UCSD-AML1 (cell line): ENCODE data around the gene RYR2.

Experiments
- DNase-seq: peaks from one replicate; lab custom pipeline; 2025; ENCODE audit not compliant: unreplicated experiment; lab: John Stamatoyannopoulos, UW

The RYR2 gene

GRCh38 chr1:237187842-237188241, 145.9 kb downstream of the RYR2 start:
- DNase-seq, result no peak

DNA sequence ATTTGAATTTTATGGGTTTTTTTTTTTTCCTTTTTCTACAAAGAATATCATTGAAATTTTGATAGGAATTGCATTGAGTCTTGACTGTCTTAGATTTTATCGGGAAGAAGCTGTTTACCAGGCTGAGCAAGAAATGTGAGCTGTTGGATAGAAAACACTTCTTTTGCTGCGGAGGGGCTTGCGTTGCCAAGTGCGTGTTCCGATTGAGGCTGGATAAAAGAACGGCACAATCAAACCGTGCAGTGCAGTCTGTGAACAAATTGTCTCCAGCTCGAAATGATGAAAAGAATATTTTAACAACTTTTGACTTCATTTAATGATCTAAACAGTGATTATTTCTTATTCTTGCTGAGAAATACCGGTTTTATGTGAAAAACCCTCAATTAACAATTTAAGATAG, 149.4 kb downstream of the RYR2 start:
- no peak for DNase-seq

DNA sequence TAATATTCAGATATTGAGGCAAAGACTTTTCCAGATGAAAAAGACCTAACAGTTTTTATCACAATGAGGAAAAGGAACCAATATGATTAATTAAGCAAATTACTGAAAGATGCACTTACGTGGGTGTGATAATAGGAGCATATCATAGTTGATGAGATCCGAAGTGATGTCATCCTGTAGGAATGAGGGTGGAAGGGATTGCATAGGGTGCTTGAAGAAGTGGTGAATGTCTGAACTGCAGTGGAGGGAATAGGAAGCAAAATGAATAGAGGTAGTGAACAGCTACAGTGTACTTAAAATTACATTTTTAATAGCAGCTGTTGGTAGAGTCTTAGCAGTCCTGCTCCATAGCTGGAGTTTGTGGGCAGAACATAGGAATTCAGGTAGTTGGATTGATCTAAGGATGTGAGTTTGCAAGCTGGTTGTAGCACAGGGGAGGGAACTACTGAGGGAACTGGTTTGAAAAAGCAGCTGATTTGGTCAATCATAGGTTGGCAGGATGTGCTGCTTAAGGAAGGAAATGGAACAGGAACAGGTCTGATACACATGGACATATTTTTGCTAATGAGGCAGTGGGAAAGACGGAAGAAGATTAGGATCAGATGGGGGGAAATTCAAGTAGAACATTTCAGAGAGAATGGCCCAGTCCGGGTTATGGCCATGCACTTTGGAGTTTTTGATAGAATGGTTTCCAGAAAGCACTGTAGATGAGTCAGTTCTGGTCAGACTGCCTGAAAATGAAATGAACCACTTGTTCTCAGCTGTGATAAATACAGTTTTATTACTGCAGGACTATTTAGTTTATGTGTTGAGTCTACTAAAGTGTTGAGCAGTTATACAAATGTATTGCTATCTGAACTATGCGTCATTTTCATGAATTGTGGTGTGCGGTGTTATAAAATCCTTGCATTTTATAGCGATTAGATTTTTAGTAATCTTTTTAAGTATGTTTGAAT, 155.8 kb downstream of the RYR2 start:
- no peak for DNase-seq

- DNase-seq, result no peak
These were observed 157.0 kb downstream of the RYR2 start for GRCh38 chr1:237199026-237199425.

- no peak for DNase-seq
These were observed 159.2 kb downstream of the RYR2 start for GRCh38 chr1:237201155-237201554.

- no peak for DNase-seq
These were observed 162.9 kb downstream of the RYR2 start for GRCh38 chr1:237204841-237205240.

GRCh38 chr1:237205400-237206064, 163.5 kb downstream of the RYR2 start:
- DNase-seq, result no peak

- no peak for DNase-seq
These were observed 164.1 kb downstream of the RYR2 start for GRCh38 chr1:237206065-237206414.

DNA sequence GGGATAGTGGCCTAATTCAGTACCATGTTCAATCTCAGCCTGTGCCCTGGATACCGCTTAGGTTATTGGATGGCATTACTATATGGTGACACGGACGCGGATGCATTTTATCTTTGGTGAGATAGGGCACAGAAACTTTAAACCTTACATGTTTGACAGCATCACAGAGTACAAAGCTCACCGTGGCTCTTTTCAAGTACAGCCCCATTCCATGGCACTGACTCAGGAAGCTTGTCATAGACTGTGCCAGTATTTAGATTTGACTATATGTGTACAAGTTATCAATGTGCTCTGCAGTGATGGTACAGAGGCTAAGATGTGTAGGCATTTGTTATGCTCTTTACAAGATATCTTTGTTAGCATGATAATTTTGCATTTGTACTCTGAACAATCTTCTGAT, 169.0 kb downstream of the RYR2 start:
- no peak for DNase-seq

DNA sequence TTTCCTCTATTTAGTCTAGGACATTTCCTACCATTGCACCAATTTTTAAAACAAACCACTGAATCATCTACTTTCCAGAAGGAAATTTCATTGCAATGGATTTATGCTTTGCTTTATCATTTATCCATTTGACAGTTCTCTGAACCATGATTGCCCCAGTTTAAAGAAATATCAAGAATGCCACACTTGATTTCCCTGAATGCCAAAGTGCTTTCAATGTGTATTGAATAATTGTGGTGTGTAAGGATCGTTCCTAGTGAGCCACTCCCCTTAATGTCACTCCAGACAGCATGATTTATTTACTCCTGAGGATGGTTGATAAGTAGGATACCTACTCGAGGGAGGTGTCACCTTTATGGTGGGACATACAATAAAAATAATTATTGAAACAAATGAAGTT, 169.6 kb downstream of the RYR2 start:
- no peak for DNase-seq

DNA sequence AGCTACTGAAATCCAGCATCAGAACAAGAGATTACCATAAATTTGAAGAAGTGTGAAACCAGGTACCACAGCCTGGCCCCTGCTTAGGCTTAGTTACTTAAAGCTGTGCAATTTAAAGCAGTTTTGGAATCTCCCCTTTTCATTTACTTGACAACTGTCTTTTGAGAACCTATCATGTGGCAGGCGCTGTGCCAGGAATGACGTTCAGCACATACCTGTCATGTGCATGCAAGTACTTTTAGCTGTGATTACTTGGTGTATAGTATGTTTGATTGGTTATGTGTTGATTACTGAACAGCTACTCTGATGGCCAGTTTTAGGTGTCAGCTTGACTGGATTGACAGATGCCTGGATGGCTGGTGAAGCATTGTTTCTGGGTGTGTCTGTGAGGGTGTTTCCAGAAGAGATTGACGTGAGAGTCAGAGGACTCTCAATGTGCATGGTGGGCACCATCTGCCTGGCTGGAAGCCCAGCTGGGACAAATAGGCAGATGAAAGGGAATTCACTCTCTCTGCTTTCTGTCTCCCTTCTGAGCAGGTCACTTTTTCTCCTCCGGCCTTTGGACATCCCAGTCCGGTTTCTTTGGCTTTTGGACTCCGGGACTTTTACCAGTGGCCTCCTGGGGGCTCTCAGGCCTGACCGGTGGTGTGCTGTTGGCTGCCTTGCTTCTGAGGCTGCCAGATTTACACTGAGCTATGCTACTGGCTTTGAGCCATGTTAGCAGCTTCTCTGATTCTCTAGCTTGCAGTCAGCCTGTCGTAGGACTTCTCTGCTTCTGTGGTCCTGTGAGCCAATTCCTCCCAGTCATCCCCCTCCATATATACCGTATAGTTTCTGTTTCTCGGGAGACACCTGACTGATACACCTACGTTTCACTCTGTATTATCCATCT, 178.0 kb downstream of the RYR2 start:
- no peak for DNase-seq

GRCh38 chr1:237223419-237223818, 181.4 kb downstream of the RYR2 start:
- DNase-seq, result no peak

- no peak for DNase-seq
These were observed 184.4 kb downstream of the RYR2 start for GRCh38 chr1:237226177-237226944.

DNA sequence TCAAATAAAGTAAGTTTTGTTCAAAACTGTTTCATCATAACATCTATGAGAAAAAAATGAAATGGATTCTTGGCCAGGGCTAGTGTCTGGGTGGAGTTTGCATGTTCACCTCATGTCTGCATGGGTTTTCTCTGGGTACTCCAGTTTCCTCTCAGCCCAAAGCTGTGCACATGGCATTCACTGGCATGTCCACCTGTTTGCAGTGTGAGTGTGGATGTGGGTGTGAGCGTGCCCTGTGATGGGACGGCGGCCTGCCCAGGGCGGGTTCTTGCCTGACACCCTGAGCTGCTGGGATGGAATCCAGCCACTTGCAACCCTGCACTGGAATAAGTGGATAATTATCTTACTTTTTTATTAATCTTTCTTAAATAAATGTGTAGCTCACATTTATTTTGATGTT, 185.5 kb downstream of the RYR2 start:
- DNase-seq, result no peak

GRCh38 chr1:237228421-237228820, 186.4 kb downstream of the RYR2 start:
- DNase-seq, result no peak

GRCh38 chr1:237229333-237229732, 187.3 kb downstream of the RYR2 start:
- no peak for DNase-seq

GRCh38 chr1:237232501-237232900, 190.5 kb downstream of the RYR2 start:
- DNase-seq, result no peak

- no peak for DNase-seq
These were observed 193.1 kb downstream of the RYR2 start for GRCh38 chr1:237235091-237235490.

GRCh38 chr1:237237721-237238120, 195.7 kb downstream of the RYR2 start:
- no peak for DNase-seq

DNA sequence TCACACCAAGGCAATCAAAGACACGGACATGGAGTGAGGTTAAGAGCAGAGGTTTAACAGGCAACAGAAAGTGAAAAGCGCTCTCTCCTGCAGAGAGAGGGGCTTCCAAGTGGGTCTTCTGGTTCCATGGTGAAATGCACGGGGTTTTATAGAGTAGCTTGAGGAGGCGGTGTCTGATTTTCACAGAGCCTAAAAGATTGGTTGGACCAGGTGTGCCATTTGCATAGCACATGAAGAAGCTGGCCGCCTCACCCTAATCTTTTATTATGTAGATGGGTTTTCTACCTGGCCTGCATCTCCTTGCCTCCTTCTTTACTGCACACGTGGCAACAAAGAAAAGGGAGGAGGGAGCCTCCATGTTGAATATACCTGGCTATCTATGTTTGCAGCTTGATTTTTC, 197.3 kb downstream of the RYR2 start:
- DNase-seq, result no peak

DNA sequence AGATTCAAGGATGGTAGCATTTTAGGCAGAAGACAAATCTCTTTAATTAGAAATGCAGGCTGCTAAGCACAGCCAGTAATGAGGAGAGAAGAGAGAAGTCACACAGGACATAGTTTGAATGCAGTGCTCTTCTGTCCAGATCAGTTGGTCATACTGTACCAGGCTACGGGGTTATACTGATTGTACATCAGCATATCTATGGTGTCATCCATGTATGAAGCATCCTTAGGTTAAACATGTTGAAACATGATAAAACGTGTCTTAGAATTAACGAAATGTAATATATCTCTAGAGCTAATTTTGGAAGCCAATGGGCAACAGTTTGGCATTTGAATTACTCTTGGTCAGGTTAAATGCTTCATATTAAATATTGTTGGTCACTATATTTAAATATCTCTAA, 199.1 kb downstream of the RYR2 start:
- DNase-seq, result no peak
